HCT116 (cell line): ENCODE data around the gene CUZD1. TPM values are rescaled to one million over a fixed set of nuclear protein-coding genes. Genes with fewer than 3 reads are reported as not detected.

Experiments used
- ATAC-seq: fragments of 200-7000 bp; cut with Tn5 transposase; 2 replicates; pipeline ENCODE4 v1.9.1; 2020; ENCODE audit warnings: mild to moderate bottlenecking, moderate library complexity
- BruUV-seq: library from RNA; stranded (reverse); fragments of 400-500 nt; replicated peaks from 2 replicates; lab custom pipeline; 2021; lab: Mats Ljungman, UMichigan
- CTCF ChIA-PET: fragments of 300-600 bp; sonication (Branson Sonifier 250); formaldehyde crosslinking; loops from one replicate; lab custom pipeline; 2021; ENCODE audit warnings: antibody characterized with exemption; lab: Charles Lee
- POLR2A ChIA-PET: fragments of 300-600, 350-600 bp; sonication (Branson Sonifier 250); formaldehyde crosslinking; loops from one replicate; lab custom pipeline; 2021; ENCODE audit warnings: antibody characterized with exemption; lab: Charles Lee
- RAD21 ChIA-PET, 2 experiments: fragments of 300-600 bp; sonication (Branson Sonifier 250); formaldehyde crosslinking; loops; one replicate each; lab custom pipeline; 2023; ENCODE audit warnings: low total read pairs in 2 of 2; ENCODE audit not compliant: uncharacterized antibody in 2 of 2, unreplicated experiment in 2 of 2, low non-redundant PET in 1 of 2; lab: Charles Lee
- DNase-seq: peaks from one replicate; pipeline ENCODE4 v3.0.0-alpha.2; 2010; ENCODE audit warnings: low read depth, low spot score
- H2AFZ ChIP-seq: fragments of 200-600 bp; shearing (Covaris generic), sonication (generic); 2 replicates; pipeline ENCODE4 v1.6.1; 2017; ENCODE audit warnings: low read depth, mixed run types, mixed read lengths, antibody characterized with exemption, low read length; ENCODE audit not compliant: poor library complexity, severe bottlenecking
- H3K27ac ChIP-seq: 2 replicates; pipeline ENCODE4 v1.5.1; 2012; ENCODE audit warnings: low read depth, low read length
- H3K27me3 ChIP-seq: fragments of 200-600 bp; sonication (generic); 2 replicates; pipeline ENCODE4 v1.6.1; 2016; ENCODE audit warnings: mixed run types, low read length, mixed read lengths; ENCODE audit not compliant: insufficient read depth
- H3K36me3 ChIP-seq, 2 experiments: fragments of 200-500 bp in 1 of 2; fragments of 200-600 bp in 1 of 2; sonication (Bioruptor generic) in 1 of 2; sonication (generic) in 1 of 2; 2 replicates each; pipeline versions ENCODE4 v1.5.1 to v1.6.1; 2014 to 2016; ENCODE audit warnings: low read length in 2 of 2, inconsistent platforms in 1 of 2, mixed read lengths in 1 of 2, mixed run types in 1 of 2; ENCODE audit not compliant: insufficient read depth in 2 of 2, control insufficient read depth in 1 of 2
- H3K4me1 ChIP-seq, 2 experiments: fragments of 200-600 bp in 1 of 2; sonication (generic) in 1 of 2; 2 replicates each; pipeline versions ENCODE4 v1.5.1 to v1.6.1; 2012 to 2017; ENCODE audit warnings: low read length in 2 of 2, inconsistent platforms in 1 of 2, mild to moderate bottlenecking in 1 of 2, mixed read lengths in 1 of 2, mixed run types in 1 of 2, moderate library complexity in 1 of 2; ENCODE audit not compliant: insufficient read depth in 2 of 2, control insufficient read depth in 1 of 2
- H3K4me2 ChIP-seq: fragments of 200-600 bp; sonication (generic); 2 replicates; pipeline ENCODE4 v1.6.1; 2017; ENCODE audit warnings: mixed run types, low read length, mixed read lengths
- H3K4me3 ChIP-seq, 2 experiments: fragments of 200-600 bp in 1 of 2; sonication (generic) in 1 of 2; replicated peaks in 1 of 2; 2 replicates each; pipeline ENCODE4 v1.5.1; 2011 to 2016; ENCODE audit warnings: low read length in 2 of 2, control low read depth in 1 of 2, low read depth in 1 of 2, mild to moderate bottlenecking in 1 of 2, mixed read lengths in 1 of 2, mixed run types in 1 of 2
- H3K79me2 ChIP-seq: fragments of 200-600 bp; sonication (generic); 2 replicates; pipeline ENCODE4 v1.6.1; 2017; ENCODE audit warnings: mild to moderate bottlenecking, mixed run types, low read length, moderate library complexity, mixed read lengths; ENCODE audit not compliant: insufficient read depth
- H3K9ac ChIP-seq: fragments of 200-600 bp; sonication (generic); 2 replicates; pipeline ENCODE4 v1.6.1; 2016; ENCODE audit warnings: low read length, mixed read lengths
- H3K9me2 ChIP-seq: fragments of 200-600 bp; sonication (generic), shearing (Covaris generic); 2 replicates; pipeline ENCODE4 v1.6.1; 2017; ENCODE audit warnings: mixed run types, mild to moderate bottlenecking, moderate library complexity; ENCODE audit not compliant: insufficient read depth
- H3K9me3 ChIP-seq, 2 experiments: fragments of 200-500 bp in 1 of 2; fragments of 200-600 bp in 1 of 2; sonication (Bioruptor generic) in 1 of 2; sonication (generic) in 1 of 2; 2 replicates each; pipeline ENCODE4 v1.6.1; 2014 to 2017; ENCODE audit warnings: low read length in 2 of 2, mixed read lengths in 2 of 2, inconsistent platforms in 1 of 2, low read depth in 1 of 2, mild to moderate bottlenecking in 1 of 2, mixed run types in 1 of 2, moderate library complexity in 1 of 2; ENCODE audit not compliant: control insufficient read depth in 1 of 2, insufficient read depth in 1 of 2
- H4K20me1 ChIP-seq: fragments of 200-600 bp; sonication (generic), shearing (Covaris generic); 2 replicates; pipeline ENCODE4 v1.6.1; 2017; ENCODE audit warnings: mixed run types, mild to moderate bottlenecking, moderate library complexity; ENCODE audit not compliant: insufficient read depth
- CBX3 ChIP-seq: IDR thresholded peaks from 2 replicates; pipeline ENCODE4 v1.6.1; 2012; ENCODE audit warnings: low read depth
- CEBPB ChIP-seq: IDR thresholded peaks from 2 replicates; pipeline ENCODE4 v1.6.1; 2012; ENCODE audit warnings: low read depth
- EGR1 ChIP-seq: IDR thresholded peaks from 2 replicates; pipeline ENCODE4 v1.6.1; 2012; ENCODE audit warnings: low read depth
- ELF1 ChIP-seq: IDR thresholded peaks from 2 replicates; pipeline ENCODE4 v1.6.1; 2012; ENCODE audit warnings: low read depth, borderline replicate concordance
- EZH2 ChIP-seq: fragments of 200-600 bp; sonication (generic); IDR thresholded peaks from 2 replicates; pipeline ENCODE4 v1.6.1; 2017; ENCODE audit warnings: antibody characterized with exemption, mixed run types
- FOSL1 ChIP-seq: IDR thresholded peaks from 2 replicates; pipeline ENCODE4 v1.6.1; 2012; ENCODE audit warnings: low read depth
- JUND ChIP-seq: IDR thresholded peaks from 2 replicates; pipeline ENCODE4 v1.6.1; 2012
- POLR2A ChIP-seq: IDR thresholded peaks from 2 replicates; pipeline ENCODE4 v1.7.0; 2011; ENCODE audit warnings: borderline replicate concordance; ENCODE audit not compliant: insufficient read depth, insufficient read length; ENCODE audit errors: extremely low read depth
- POLR2AphosphoS5 ChIP-seq: IDR thresholded peaks from 2 replicates; pipeline ENCODE4 v1.6.1; 2011; ENCODE audit warnings: mild to moderate bottlenecking, low read depth, low read length, moderate library complexity
- RAD21 ChIP-seq: IDR thresholded peaks from 2 replicates; pipeline ENCODE4 v1.6.1; 2012; ENCODE audit warnings: low read depth, mild to moderate bottlenecking
- SIN3A ChIP-seq: IDR thresholded peaks from 2 replicates; pipeline ENCODE4 v1.6.1; 2012; ENCODE audit warnings: low read depth
- YY1 ChIP-seq: IDR thresholded peaks from 2 replicates; pipeline ENCODE4 v1.6.1; 2011; ENCODE audit warnings: low read length, low read depth, moderate library complexity, mild to moderate bottlenecking; ENCODE audit not compliant: insufficient replicate concordance; ENCODE audit errors: extremely low read depth
- ZFX ChIP-seq: fragments of 450-650 bp; IDR thresholded peaks from 2 replicates; pipeline ENCODE4 v1.6.1; 2017
- intact Hi-C: fragments of 100-400 bp; cut with micrococcal nuclease; formaldehyde crosslinking; loops from 2 replicates; pipeline ENCODE4 v1.10.0; 2022
- total RNA-seq: library from RNA; stranded (reverse); gene quantifications from one replicate; pipeline ENCODE4 v1.2.1, GENCODE V29; 2021; ENCODE audit not compliant: unreplicated experiment
- TF ChIP-seq, protein P1 (sequence below), 3 experiments: fragments of 200-600 bp in 1 of 3; sonication (generic) in 1 of 3; IDR thresholded peaks in 2 of 3; conservative IDR thresholded peaks in 1 of 3; 2 replicates each; pipeline ENCODE4 v1.5.1; 2012 to 2017; ENCODE audit warnings: low read depth in 2 of 3, low read length in 2 of 3, antibody characterized with exemption in 1 of 3, borderline replicate concordance in 1 of 3, control low read depth in 1 of 3, mild to moderate bottlenecking in 1 of 3, mixed read lengths in 1 of 3, mixed run types in 1 of 3, moderate library complexity in 1 of 3; ENCODE audit not compliant: insufficient read depth in 1 of 3
- TF ChIP-seq, protein P2 (sequence below): IDR thresholded peaks from 2 replicates; pipeline ENCODE4 v1.6.1; 2012
- TF ChIP-seq, protein P3 (sequence below): IDR thresholded peaks from 2 replicates; pipeline ENCODE4 v1.6.1; 2012; ENCODE audit warnings: low read depth

CUZD1 gene
- total RNA-seq, 1 experiment from 2014 or later, result 1.7 TPM

DNA sequence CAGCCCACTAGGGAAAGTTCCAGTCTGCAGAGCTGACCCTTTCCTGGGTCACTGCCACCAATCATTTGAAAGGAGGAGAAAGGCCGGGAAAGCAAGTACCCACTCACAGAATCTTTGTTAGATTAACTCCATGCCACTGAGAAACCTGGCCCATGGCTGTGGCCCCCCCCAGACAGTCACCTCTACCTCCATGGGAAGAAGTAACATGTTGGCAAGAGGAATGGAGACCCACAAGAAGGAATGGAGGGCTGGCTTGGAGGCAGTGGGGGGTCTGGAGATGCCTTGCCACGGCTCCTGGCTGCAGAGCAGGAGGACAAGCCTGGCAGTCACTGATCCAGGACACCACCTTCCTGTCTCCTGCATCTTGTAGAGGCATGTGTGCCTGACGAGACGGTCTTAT lies 32.9 kb downstream of the CUZD1 start:
- Histone ChIP-seq H3K4me1 (no peaks in the 10 kb centered on the region), H3K36me3 (no peaks in the 10 kb centered on the region), H4K20me1 (no peaks in the 10 kb centered on the region), H3K79me2 (no peaks in the 10 kb centered on the region), H3K9me3 (no peaks in the 10 kb centered on the region)
- BruUV-seq, result no TSS peak
- no peak for ATAC-seq
- RAD21 ChIA-PET, result no interaction called here
- CTCF ChIA-PET, result no interaction called here
- no peak for TF ChIP-seq POLR2AphosphoS5
- TF ChIP-seq EGR1, result no peak
- TF ChIP-seq, protein P1, sequence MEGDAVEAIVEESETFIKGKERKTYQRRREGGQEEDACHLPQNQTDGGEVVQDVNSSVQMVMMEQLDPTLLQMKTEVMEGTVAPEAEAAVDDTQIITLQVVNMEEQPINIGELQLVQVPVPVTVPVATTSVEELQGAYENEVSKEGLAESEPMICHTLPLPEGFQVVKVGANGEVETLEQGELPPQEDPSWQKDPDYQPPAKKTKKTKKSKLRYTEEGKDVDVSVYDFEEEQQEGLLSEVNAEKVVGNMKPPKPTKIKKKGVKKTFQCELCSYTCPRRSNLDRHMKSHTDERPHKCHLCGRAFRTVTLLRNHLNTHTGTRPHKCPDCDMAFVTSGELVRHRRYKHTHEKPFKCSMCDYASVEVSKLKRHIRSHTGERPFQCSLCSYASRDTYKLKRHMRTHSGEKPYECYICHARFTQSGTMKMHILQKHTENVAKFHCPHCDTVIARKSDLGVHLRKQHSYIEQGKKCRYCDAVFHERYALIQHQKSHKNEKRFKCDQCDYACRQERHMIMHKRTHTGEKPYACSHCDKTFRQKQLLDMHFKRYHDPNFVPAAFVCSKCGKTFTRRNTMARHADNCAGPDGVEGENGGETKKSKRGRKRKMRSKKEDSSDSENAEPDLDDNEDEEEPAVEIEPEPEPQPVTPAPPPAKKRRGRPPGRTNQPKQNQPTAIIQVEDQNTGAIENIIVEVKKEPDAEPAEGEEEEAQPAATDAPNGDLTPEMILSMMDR (IDR thresholded peaks at IDR 0.05 in 2 of 3, conservative IDR thresholded peaks at IDR 0.05 in 1 of 3; ENCODE audit: borderline replicate concordance in 1 of 3, insufficient read depth in 1 of 3, low read depth in 2 of 3, low read length in 2 of 3), result no peak
- TF ChIP-seq ELF1, result no peak
- TF ChIP-seq YY1, result no peak
- TF ChIP-seq, protein P2, sequence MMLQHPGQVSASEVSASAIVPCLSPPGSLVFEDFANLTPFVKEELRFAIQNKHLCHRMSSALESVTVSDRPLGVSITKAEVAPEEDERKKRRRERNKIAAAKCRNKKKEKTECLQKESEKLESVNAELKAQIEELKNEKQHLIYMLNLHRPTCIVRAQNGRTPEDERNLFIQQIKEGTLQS, result no peak
- TF ChIP-seq CEBPB, result no peak
- no peak for TF ChIP-seq POLR2A
- TF ChIP-seq CBX3, result no peak
- TF ChIP-seq RAD21, result no peak
- no peak for TF ChIP-seq JUND
- TF ChIP-seq SIN3A, result no peak
- TF ChIP-seq, protein P3, sequence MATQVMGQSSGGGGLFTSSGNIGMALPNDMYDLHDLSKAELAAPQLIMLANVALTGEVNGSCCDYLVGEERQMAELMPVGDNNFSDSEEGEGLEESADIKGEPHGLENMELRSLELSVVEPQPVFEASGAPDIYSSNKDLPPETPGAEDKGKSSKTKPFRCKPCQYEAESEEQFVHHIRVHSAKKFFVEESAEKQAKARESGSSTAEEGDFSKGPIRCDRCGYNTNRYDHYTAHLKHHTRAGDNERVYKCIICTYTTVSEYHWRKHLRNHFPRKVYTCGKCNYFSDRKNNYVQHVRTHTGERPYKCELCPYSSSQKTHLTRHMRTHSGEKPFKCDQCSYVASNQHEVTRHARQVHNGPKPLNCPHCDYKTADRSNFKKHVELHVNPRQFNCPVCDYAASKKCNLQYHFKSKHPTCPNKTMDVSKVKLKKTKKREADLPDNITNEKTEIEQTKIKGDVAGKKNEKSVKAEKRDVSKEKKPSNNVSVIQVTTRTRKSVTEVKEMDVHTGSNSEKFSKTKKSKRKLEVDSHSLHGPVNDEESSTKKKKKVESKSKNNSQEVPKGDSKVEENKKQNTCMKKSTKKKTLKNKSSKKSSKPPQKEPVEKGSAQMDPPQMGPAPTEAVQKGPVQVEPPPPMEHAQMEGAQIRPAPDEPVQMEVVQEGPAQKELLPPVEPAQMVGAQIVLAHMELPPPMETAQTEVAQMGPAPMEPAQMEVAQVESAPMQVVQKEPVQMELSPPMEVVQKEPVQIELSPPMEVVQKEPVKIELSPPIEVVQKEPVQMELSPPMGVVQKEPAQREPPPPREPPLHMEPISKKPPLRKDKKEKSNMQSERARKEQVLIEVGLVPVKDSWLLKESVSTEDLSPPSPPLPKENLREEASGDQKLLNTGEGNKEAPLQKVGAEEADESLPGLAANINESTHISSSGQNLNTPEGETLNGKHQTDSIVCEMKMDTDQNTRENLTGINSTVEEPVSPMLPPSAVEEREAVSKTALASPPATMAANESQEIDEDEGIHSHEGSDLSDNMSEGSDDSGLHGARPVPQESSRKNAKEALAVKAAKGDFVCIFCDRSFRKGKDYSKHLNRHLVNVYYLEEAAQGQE, result no peak
- TF ChIP-seq ZFX, result no peak
- TF ChIP-seq EZH2, result no peak
- no peak for TF ChIP-seq FOSL1
- TF ChIP-seq, all 23 proteins: peak for 0
- Histone ChIP-seq H3K9ac (no peak overlapping the region), H3K4me2 (no peak overlapping the region), H3K9me2 (no peaks in the 10 kb centered on the region), H3K4me3 (no peak overlapping the region), H3K27ac (no peak overlapping the region), H2AFZ (no peak overlapping the region), H3K27me3 (peaks cover 52% of the 10 kb centered on the region)
- intact Hi-C loops, result no loop called here
- POLR2A ChIA-PET, result no interaction called here
- DNase-seq, result no peak
